Caki2 (cell line): ENCODE measurements around the gene IRS2. TPM values are rescaled to one million over a fixed set of nuclear protein-coding genes. Genes with fewer than 3 reads are reported as not detected.

Experiments
- DNase-seq: peaks from one replicate; pipeline ENCODE4 v3.0.0-alpha.2; 2015; ENCODE audit warnings: low read depth
- in situ Hi-C: cut with HindIII; loops from 2 replicates; pipeline ENCODE4 v1.10.0; 2016; ENCODE audit warnings: low sequenced_read_pairs, low pct_unique_long_range_greater_than_20kb, mixed read lengths
- total RNA-seq: library from RNA; depleted of rRNA; stranded (reverse); fragments of >200 nt; shearing (Covaris generic); gene quantifications from 2 replicates; pipeline ENCODE4 v1.2.3, GENCODE V29; 2014; ENCODE audit warnings: low replicate concordance

Gene IRS2
- total RNA-seq, 1 experiment from 2014 or later: 21.2 TPM

GRCh38 chr13:109725995-109726637, 60.3 kb downstream of the IRS2 start:
- no peak for DNase-seq
- in situ Hi-C loops: no loop called here

GRCh38 chr13:109725297-109725696, 61.1 kb downstream of the IRS2 start:
- in situ Hi-C loops: no loop called here
- DNase-seq: no peak

GRCh38 chr13:109724603-109725002, 61.8 kb downstream of the IRS2 start:
- in situ Hi-C loops: no loop called here
- no peak for DNase-seq

- in situ Hi-C loops: no loop called here
- DNase-seq: no peak
These were observed 63.3 kb downstream of the IRS2 start for GRCh38 chr13:109723046-109723445.

GRCh38 chr13:109722068-109722467, 64.3 kb downstream of the IRS2 start:
- in situ Hi-C loops: no loop called here
- no peak for DNase-seq

- DNase-seq: no peak
These were observed 65.6 kb downstream of the IRS2 start for GRCh38 chr13:109720758-109721184.

GRCh38 chr13:109719962-109720646, 66.3 kb downstream of the IRS2 start:
- DNase-seq: no peak
- in situ Hi-C loops: no loop called here

More at GRCh38 chr13:109720758-109721184, 65.6 kb downstream of the IRS2 start:
- in situ Hi-C loops: no loop called here

GRCh38 chr13:109718726-109719125, 67.7 kb downstream of the IRS2 start:
- no peak for DNase-seq
- in situ Hi-C loops: no loop called here

- DNase-seq: no peak
- in situ Hi-C loops: no loop called here
These were observed 68.7 kb downstream of the IRS2 start for GRCh38 chr13:109717686-109718085.

- no peak for DNase-seq
- in situ Hi-C loops: no loop called here
These were observed 70.5 kb downstream of the IRS2 start for GRCh38 chr13:109715902-109716301.

GRCh38 chr13:109713681-109714080, 72.7 kb downstream of the IRS2 start:
- no peak for DNase-seq
- in situ Hi-C loops: no loop called here

GRCh38 chr13:109712124-109712722, 74.2 kb downstream of the IRS2 start:
- in situ Hi-C loops: no loop called here
- peak; percentile 21 for DNase-seq

- in situ Hi-C loops: no loop called here
- DNase-seq: no peak
These were observed 78.4 kb downstream of the IRS2 start for GRCh38 chr13:109707742-109708617.

- no peak for DNase-seq
- in situ Hi-C loops: no loop called here
These were observed 79.2 kb downstream of the IRS2 start for GRCh38 chr13:109707044-109707741.

- in situ Hi-C loops: no loop called here
- DNase-seq: no peak
These were observed 80.2 kb downstream of the IRS2 start for GRCh38 chr13:109706015-109706715.

GRCh38 chr13:109704771-109705635, 81.4 kb downstream of the IRS2 start:
- no peak for DNase-seq
- in situ Hi-C loops: no loop called here

- in situ Hi-C loops: no loop called here
- DNase-seq: no peak
These were observed 83.1 kb downstream of the IRS2 start for GRCh38 chr13:109703250-109703649.
